Middle frontal gyrus (tissue), 1 donor: ENCODE data around the gene MCOLN2.
"Not testable (repeated sequence)": the region's sequence is repeated elsewhere in the genome, so short reads cannot be mapped to it uniquely, and the experiment has no call there.

ENCODE experiments used
- DNase-seq: peaks from one replicate; pipeline ENCODE4 v3.0.0-alpha.2; 2015; ENCODE audit warnings: low spot score; ENCODE audit errors: extremely low spot score

Gene MCOLN2

DNA sequence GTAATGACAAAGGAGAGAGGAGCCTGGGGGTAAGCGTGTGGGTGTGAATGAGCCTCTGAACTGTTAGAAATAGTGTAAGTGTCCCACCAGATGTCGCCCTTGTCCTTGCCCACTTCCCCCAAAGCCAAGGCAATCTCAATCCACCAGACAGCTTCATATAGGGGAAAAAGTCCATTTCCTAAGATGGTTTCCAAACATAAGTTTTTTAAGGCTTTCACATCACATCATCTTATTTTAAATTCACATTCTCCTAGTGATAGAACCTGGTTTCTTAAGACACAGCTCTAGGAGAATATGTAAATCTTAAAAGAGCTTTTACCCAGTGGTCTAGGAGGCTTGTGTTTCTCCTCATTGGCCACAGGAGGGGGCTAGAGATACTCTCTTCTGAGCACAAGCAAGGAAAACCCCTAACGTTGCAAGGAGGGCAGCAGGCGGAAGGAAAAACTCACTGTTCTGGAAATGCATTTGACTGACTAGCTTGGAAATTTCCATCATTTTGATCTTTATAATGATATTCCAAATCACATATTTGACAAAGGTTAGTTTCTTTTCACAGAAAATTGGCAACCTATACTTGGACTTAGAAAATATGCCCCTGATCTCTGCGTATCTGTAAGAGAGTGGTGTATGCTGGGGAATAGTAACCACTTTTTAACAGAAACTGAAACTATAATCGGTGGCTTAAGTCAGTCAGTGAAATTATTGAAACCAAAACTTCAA lies 52.0 kb downstream of the MCOLN2 start:
- peak; percentile 84 for DNase-seq

DNA sequence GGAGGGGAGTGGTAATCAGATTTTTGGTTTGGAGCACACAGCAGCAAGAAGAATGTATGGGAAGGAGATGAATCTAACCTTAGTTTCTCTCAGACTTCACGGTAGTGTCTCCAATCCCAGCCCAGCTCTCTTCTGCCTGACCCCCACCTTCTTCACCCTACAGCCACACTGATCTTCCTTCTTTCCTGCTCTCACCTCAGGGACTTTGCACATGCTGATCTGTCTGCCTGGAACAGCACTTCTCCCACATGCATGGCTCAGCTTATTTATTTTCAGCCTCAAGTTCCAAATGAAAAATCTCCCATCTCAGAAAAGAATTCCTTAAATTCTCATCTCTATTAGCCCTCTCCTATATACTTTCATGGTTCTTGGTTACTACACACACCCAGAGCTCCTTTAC lies 55.1 kb downstream of the MCOLN2 start:
- DNase-seq = no peak

DNA sequence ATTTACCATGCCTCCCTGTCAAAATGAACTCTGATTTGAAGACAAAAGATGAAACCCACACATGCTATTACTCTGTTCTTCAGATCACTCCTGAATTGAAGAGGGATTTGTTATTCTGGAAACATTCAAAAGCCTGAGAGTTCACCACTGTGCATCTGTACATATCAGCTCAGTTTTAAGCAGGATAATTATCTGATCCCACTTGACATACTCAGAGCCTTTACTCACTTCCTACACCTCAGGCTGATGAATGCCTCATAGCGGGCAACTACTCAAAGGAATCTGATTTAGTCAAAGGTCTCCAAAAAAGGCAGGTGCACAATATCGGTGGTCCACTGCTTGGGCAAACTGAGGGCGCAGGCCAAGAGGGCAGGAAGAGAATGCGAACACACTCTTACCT lies 56.4 kb downstream of the MCOLN2 start:
- DNase-seq = no peak

DNA sequence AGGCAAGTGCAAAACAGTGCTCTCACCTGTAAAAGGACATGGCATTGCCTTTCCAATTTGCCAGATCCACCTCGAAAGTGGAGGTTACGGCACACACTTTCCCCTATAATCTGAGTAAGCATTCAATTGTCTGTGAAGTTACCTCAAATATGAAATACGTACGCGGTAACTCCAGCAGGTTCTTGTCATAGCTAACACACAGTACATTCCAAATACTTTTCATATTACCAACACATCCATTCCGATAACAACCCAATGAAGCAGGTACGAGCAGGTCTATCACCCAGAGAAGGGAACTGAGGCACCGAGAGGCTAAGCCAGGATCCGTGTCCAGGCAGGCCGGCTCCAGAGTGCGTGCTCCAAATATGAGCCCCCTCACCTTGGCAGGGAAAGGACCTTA lies 57.2 kb downstream of the MCOLN2 start:
- DNase-seq = no peak

DNA sequence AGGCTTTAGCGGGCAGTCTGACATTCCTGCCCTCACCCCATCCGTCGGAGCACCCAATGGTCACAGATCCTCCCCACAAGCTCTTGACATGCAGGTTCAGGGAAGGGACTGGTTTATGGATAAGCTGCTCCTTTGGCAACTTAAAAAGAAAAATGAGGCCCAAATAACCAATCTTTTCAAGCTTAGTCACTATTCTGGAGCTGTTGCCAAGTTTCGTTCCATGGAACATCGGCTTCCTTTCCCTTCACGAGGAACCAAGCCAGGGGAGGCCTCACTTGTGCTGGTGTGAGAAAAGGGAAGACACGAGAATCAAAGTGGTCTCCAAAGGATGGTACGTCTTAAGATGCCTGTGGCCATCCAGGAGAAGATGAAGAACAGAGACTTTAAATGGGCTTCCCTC lies 57.8 kb downstream of the MCOLN2 start:
- no peak for DNase-seq

DNA sequence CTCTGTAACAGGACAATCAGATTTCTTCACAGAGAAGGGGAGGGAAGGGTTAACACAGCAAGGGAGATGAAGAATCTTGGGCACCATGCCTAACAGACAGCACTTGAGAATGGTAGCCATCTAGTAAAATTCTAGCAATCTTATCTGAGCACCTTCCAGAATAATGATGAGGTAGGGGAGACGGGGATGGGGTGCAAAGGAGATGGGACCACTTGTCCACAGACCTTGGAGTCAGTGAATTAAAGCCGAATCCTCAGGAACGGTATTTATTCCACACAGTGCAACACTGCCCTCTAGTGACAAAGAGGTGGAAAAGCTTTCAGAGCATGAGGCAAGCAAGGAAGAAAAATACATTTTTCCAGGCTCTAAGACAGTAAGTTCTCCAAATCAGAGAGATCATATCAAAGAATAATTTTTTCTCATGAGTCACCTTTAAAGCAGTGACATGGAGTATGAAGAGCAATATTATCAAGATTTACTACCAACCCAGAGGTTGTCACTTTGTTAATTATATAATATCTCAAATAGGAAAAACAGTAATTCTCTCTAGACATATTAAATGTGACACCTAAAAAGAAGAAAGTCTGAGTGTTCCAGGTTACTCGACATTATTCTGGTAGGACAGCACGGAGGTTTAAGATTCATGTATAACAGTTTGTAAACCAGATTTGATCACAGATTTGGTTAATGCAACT lies 60.6 kb downstream of the MCOLN2 start:
- peak; percentile 75 for DNase-seq

DNA sequence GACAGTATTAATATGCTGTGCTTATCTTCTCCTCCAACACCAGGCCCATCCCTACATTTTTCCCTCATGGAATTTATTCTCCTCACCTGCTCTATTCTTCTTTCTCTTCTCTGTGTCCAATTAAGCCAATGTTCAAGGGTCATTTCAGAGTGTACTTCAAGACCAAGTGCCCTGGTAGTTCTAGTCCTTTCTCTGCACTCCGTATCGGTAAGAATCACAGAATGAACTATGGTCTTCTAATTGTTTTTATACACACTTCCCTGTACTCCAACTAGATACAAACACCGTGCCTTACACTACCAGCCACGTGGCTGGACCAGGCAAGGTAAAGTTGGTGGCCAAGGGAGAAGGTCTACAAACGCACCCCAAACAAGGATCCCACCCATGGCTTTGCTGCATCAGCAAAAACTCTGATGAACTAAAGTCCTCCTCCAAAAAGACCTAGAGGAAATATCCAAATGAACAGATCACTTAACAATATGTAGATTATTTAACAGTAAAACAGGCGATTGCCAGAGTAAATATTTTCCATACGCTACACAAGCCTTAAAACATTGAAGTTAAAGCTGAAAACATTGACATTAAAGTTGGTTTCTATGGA lies 63.8 kb downstream of the MCOLN2 start:
- DNase-seq = no peak

DNA sequence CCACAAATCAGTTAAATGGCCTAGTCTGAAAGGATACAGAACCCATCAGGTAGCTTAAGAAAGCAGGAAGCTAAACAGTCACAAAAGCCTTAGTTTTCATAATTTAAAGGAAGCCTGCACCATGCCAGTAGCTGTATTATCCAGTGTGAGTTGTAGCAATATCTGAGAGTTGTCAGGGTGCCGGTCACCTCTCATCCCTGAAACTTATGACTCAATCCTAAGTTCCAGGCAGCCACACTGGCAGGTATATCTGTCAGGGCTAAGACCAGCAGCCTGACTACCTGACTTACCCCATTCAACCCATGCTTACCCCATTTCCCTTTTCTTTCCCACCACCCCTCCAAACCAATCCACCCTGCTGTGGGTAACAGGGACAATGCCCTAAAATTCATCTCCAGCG lies 66.1 kb downstream of the MCOLN2 start:
- DNase-seq = no peak

DNA sequence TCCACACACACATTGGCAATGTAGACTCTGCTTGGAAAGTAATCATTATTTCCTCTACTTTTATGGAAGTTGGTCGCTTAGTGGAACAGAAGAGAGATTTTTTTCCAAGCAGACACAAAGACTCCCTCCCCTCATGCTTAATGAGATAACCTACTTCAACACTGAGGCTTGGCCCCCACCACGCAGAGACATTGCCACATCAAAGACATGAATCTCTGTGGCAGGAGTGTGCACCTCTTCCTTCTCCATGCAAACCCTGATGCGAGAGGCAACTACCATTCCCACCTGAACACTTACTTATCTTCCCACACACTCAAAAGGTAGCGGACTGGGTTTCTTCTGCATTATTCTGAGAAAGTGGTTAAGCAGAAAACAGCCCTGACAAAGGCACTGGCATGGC lies 66.6 kb downstream of the MCOLN2 start:
- no peak for DNase-seq

DNA sequence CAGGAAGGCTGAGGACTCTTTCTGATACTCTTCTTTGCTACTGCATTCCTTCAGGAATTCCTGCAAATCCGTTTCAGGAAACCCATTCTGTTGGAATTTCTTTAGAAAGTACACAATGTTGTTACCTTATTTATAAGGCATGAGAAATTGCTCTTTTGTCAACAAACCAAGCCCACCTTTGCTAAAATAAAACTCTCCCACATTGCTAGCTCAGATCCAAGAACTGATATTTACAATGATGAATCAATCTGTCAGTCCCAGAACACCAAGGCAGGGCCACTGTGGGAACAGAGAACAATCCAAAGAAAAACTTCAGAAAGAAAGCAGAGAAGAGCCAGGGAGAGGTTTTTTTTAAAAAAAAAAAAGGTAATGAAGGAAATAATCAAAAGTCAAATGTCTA lies 67.3 kb downstream of the MCOLN2 start:
- no peak for DNase-seq

DNA sequence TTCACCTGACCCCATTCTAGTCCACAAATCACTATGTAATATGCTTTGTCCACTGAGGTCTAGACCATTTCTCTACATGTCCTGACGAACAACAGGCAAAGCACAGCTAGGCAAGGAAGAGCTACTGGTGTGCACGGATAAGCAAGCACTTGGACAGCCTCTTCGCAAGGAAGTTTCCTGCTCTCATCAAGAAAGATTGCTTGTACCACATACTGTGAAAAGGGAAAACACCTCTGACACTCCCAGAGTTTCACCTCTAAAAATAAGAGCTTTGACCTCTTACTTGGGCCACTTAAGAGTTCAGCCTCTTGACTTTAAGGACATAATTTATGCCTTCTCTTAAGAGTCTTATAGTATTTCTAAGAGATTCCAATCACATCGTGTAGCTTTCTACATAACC lies 67.9 kb downstream of the MCOLN2 start:
- no peak for DNase-seq

DNA sequence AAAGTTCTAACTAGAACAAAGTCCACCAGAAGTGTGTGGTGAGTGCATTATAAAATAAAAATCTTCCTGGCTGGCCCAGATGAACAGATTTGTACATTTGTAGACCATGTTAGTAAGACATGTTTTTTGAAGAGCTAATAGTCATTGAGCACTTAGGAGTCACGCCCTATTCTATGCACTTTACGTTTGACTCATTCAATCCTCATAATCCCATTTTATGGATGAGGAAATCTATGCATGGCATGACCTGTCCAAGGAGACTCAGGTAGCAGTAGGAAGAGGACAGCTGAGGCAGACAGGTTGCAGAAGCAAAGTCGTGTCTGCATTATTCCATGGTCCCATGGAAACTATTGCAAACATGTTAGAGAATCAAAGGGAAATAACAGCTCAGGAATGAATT lies 73.6 kb downstream of the MCOLN2 start:
- DNase-seq = no peak

DNA sequence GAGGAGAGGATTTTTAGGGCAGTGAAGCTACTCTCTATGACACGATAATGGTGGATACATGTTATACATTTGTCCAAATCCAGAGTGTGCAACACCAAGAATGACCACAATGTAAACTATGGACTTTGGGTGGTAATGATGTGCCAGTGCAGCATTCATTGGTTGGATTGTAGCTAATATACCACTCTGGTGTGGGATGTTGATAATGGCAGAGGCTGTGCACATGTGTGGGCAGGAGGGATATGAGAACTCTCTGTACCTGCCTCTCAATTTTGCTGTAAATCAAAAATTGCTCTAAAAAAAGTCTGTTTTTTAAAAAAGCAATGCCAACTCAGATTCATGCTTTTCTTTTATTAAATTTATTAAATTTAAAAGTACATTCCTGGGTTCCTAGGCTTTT lies 76.8 kb downstream of the MCOLN2 start:
- DNase-seq = no peak

DNA sequence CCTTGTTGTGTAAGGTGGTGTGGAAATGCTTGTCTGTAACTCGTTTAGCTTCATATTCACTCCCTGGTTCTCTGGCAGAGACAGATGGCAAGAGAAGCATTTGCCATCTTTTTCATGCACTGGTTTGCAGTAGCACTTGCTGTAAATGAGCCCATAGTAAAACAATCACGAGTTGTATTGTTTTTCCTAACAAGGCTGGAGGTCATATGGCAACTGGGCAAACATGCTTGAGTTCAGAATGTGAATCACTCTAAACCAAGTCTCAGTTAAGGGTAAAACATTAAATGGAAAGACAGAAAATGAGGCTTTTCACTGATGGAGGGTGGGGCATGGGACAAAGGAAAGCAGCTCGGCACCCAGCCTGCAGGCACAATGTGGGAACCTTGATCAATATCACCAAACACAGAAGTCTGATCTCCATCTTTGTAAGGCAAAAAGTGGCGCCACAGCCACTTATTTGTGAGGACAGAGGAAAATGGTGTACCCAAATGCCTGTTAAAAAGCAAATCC lies 77.4 kb downstream of the MCOLN2 start:
- no peak for DNase-seq

DNA sequence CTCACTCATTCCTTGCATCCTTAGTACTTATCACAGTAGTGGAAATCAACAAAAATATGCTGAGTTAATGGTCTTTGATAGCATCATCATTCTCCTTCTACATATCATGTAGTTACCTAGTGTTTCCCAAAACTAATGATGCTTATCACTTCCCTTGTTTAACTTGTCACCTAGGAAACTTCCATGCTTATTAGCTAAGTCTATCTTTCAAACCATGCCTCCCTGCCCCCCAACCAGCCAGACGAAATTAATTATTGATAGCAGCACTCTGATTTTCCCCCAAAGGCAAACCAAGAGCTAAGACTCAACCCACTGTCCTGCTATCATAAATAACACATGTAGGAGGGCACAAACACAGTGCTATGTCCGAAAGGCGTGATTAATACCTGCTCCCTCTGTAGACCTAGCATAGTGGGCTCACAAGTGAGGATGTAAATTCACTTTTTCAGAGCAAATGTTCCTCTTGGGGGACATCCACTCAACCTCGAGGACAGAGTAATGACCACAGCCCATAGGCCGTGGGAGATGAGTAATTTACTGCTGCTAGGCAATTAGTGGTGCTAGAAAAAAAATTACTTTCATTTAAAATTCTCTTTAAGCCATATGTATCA lies 78.1 kb downstream of the MCOLN2 start:
- DNase-seq = no peak

DNA sequence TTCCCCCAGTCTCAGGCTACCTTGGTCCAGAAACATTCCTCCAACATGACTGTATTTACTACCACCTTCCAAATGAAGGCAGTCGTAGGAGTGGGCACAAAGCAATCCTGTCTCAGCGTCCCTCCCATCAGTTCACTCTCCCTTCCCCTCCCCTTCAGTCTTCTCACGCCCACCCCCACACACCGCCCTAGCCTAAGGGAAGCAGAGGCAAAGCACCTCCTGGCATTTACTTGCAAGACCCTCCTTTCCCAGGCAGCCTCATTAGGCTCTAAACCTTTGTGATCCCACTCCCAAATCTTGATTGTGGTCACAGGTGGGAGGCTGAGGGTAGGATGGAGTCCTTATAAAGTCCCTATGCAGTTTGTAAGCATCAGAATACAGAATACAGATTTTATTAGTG lies 80.0 kb downstream of the MCOLN2 start:
- DNase-seq = no peak

DNA sequence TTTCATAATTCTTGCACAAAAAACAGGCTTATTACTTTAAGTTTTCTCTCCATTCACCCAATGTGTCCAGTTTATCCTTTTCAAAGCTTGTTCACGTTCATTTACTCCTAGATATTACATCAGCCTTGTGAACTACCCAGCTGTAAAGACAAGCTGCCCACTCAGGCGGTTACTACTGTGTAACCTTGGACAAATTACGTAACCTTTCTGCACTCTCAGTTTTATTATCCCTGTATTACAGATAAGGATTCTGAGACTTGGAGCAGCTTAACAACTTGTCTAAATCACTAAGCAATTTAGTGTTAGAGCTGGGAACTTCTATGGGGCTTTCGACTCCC lies 83.4 kb downstream of the MCOLN2 start:
- no peak for DNase-seq

DNA sequence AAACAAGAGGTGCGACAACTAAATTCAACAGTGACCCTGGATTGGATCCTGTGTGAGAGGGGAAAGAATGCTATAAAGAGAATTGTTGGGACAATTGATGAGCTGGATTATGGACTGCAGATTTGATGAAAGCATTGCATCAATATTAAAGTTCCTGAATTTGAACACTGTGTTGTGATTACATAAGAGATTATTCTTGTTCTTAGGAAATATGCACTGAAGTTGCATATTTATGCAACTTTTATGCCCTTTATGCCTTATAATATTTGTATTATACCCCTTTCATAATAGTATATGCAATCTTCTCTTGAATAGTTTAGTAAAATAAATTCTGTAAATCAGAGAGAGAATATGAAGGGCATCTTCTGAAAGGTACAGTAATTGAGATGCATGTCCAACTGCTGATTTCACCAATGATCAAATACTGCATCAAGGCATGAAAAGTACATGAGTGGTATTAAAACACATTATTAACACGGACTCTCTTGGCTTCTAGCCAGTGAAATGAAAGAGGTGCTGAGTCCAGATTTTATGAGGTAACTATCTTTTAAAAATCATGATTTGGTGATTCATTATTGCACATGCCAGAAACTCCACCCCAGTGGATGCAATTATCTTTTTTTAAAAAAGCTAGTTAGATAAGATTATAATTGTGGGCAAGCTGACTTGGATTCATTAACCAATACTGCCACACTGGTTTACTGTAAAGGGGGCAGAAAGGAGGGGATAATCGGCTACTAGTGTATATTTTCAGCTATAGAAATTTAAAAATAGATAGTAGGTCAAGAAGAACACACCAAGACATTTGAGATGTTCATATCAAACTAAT lies 84.0 kb downstream of the MCOLN2 start:
- DNase-seq = no peak

DNA sequence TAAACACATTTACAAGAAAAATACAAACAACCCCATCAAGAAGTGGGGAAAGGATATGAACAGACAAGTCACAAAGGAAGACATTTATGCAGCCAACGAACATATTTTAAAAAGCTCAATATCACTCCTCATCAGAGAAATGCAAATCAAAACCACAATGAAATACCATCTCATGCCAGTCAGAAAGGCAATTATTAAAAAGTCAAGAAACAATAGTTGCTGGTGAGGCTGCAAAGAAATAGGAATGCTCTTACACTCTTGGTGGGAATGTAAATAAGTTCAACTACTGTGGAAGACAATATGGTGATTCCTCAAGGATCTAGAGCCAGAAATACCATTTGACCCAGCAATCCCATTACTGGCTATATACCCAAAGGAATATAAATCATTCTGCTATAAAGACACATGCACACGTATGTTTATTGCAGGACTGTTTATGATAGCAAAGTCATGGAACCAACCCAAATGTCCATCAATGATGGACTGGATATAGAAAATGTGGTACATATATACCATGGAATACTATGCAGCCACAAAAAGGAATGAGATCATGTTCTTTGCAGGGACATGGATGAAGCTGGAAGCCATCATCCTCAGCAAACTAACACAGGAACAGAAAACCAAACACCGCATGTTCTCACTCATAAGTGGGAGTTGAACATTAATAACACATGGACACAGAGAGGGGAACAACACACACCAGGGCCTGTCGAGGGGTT lies 88.0 kb downstream of the MCOLN2 start:
- not testable (repeated sequence) for DNase-seq

DNA sequence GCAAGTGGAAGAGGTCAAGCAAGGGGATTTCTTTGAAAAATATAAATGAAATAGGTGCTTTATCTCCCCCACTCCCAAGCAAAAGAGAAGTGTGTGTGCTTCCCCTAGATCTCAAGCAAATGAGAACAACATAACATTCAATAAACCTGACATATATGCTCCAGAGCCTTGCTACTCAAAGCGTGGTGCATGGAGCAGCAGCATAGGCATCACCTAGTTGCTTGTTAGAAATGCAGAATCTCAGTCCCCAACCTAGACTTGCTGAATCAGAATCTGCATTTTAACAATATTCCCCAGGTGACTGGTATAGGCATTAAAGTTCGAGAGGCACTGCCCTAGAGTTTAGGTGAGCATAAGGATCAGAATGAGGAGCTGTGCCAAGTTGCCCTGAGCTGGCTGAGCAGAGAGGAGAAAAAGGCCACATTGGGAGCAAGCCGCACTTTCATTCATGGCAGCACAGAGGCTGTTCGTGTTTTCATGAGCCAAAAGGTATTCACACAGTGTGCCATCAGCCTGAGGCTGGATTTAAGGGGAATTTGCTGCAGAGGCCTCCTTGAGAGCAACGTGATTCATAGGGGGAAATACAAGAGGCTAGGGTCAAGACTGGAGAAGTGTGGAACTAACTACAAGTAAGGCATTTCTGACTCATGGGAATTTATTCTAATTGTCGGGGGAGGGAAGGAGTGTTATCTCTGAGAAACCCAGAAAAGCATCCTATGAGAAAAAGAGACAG lies 89.7 kb downstream of the MCOLN2 start:
- no peak for DNase-seq
